ENCODE data around the gene LRP8. TPM values are rescaled to one million over a fixed set of nuclear protein-coding genes. Genes with fewer than 3 reads are reported as not detected.

Gene LRP8
- total RNA-seq, 1 experiment from 2014 or later = 21.4 TPM

DNA sequence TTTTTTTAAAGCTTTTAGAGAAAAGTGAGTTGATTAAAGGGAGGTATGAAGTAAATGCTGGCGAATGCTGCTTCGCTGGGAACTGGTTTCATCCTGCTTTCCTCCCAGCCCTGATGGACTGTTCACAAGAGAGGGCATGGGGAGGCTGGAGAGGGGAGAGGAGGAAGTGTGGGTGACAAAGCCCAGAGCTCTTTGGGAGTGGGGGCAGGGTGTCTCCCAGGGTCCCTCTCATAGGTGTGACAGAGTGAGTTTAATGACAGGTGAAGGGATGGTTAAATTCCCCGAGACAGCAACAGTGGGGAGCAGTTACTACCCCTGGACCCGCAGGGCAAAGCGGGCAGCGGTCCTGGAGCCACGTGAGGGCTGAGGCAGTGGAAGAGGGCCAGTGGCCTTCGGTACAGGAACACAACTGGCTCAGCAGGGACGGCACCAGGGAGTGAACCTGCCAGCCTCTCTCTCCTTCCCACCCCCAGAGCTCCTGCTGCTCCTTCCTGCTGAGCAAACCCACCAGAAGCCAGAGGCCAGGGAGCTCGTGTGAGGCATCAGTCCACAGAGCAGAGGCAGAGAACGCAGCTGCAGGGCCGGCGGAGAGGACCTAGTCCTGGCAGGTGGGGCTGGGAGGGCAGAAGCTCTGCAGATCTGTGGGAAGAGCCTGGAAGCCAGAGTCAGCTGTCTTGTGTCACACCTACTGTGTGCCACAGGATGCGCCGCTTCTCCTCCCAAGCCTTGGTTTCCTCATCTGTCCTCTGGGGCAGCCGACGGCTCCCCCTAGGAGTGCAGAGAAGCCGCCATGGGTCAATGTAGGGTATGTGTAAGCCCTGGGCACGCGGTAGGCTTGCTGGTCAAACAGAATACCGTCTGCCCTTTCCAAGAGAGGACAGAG is 20.9 kb upstream of the LRP8 start:
- Histone ChIP-seq H3K36me3 (no peaks in the 10 kb centered on the region), H3K27ac (no peak overlapping the region), H3K9me3 (replicated peaks) (no peaks in the 10 kb centered on the region), H3K4me1 (no peaks in the 10 kb centered on the region; the same call in 1 of the 2 replicates), H3K4me3 (no peak overlapping the region), H3K27me3 (peaks cover 27% of the 10 kb centered on the region)
- no peak for DNase-seq

DNA sequence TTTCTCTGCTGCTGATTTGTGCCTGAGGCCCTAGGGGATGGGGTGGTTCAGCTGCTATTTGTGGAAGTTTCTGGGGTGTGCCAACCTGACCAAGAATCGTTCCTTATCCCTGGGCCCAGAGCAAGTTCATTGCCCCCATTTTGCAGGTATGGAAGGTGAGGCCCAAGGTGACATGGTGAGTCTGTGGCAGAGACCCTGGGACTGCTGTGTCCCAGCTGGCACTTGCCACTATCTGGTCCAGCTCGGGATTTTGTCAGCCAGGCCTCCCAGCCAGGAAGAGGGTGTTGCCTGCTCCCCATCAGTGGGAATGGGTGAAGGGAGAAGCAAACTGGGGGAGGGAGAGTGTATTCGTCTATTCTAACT is 18.9 kb upstream of the LRP8 start:
- H3K4me1 ChIP-seq = no peaks in the 10 kb centered on the region; the same call in 1 of the 2 replicates

DNA sequence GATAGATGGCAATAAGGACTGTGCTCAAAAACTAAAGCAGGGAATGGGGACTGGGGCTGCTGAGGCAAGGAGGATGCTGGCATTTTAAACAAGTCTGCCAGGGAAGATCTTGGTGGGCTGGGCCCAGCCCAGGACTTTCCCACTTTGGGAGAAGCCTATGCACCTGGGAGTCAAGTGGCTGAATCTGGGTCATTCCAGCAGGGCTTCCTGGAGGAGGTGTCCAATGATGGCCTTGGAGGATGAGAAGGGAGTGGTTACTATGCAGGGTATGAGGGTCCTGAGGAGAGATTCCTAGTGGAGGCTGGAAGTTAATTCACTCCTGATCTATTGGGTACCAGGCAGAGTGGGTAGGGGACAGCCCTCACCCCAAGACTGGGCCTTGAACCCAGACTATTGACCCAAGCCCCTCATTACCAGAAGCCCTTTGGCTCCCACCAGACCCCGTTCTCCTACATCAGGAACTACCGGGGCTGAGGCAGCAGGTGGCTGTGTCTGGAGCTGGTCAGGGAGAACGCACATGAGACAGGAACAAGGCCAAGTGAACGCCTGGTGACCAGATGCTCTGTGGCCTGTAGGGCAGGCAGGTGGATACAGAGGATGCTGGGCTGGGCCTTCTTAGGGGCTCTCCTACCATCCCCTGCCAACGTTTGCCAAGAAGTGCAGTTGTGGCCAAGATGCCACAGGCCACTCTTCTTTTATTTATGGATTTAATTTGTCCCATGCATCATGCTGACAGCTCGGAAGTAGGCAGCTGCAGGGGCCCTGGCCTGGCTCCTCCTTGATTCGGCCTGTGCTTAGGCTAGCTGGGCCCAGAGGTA is 18.3 kb upstream of the LRP8 start:
- DNase-seq = no peak
- no peaks in the 10 kb centered on the region for H3K36me3 ChIP-seq
- no peak overlapping the region for H3K27ac ChIP-seq
- H3K27me3 ChIP-seq = peaks cover 33% of the 10 kb centered on the region
- H3K4me1 ChIP-seq = no peaks in the 10 kb centered on the region; the same call in 1 of the 2 replicates
- no peak overlapping the region for H3K4me3 ChIP-seq
- H3K9me3 ChIP-seq (replicated peaks) = no peaks in the 10 kb centered on the region

More for the DNA sequence above, 18.9 kb upstream of the LRP8 start:
- peaks cover 33% of the 10 kb centered on the region for H3K27me3 ChIP-seq
- no peak for DNase-seq
- no peaks in the 10 kb centered on the region for H3K9me3 ChIP-seq (replicated peaks)
- H3K4me3 ChIP-seq = no peak overlapping the region
- H3K27ac ChIP-seq = no peak overlapping the region
- no peaks in the 10 kb centered on the region for H3K36me3 ChIP-seq

DNA sequence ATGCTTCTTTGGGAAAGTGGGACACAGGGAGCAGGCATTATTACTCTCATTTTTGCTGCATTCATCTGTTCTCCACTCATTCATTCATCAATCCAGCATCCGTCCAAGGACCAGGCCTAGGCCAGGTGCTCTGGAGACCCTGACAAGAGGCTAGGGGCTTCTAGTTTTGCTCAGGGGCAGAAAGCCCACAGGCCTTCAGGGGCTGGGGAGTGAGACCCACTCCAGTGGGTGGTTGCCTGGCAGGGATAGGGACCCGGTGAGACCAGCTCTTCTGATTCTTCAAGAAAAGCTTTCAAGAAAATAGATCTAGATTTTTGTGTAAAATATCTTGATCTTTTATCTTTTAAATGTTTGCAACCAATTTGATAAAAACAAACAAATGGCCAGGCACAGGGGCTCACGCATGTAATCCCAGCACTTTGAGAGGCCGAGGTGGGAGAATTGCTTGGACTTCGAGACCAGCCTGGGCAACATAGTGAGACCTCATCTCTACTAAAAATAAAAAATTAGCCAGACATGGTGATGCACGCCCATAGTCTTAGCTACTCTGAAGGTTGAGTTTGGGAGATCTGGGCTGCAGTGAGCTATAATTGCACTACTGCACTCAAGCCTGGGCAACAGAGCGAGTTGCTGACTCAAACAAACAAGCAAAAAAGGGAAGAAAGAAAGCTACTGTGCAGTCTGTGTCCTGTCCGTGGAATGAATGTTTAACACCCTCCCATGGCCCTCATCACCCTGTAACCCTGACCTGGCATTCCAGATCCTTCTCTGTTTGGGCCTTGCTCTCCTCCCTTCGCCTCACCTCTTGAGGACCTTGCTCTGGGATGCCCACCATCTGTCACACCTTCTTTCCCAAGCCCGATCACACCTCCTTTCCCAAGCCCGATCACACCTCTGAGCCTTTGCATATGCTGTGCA is 17.3 kb upstream of the LRP8 start:
- H3K4me1 ChIP-seq = no peaks in the 10 kb centered on the region; the same call in 1 of the 2 replicates
- no peaks in the 10 kb centered on the region for H3K36me3 ChIP-seq
- DNase-seq = no peak
- peaks cover 38% of the 10 kb centered on the region for H3K27me3 ChIP-seq
- H3K27ac ChIP-seq = no peak overlapping the region
- H3K4me3 ChIP-seq = no peak overlapping the region
- no peaks in the 10 kb centered on the region for H3K9me3 ChIP-seq (replicated peaks)

DNA sequence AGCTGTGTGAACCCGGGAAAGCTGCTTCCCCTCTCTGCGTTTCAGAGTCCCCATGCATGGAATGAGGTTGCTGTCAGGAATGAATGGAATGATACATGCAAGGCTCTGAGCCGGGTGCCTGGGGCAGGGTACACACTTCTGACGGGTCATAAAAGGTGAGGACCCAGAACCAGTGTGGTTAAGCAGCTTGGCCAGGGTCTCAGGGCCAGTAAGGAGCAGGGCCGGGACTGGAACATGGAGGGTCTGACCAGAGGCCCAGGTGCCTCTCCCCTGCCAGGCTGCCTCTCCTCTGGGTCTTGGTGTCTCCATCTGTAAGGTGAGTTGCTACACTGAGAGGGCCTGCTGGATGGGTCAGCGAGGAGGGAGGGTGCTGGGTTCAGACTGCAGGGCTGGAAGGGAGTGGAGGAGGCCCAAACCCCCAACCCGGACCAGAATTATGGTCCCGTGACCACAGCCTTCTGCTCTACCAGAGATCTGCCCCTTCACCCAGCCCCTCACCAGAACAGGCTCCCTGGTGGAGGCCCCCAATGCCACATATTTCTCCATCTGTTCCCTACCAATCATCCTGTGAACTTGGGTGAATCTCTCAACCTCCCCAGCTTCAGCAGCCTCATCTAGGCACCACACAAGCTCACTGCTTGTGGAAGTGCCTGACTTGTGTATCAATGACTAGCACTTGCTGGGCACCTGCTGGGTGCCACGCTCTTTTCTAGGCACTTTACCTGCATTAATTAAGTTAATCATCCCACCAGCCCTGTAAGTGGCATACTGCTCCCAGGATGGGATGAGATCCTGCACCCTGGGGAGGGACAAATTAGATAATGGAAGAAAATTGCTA is 16.2 kb upstream of the LRP8 start:
- Histone ChIP-seq H3K9me3 (replicated peaks) (no peaks in the 10 kb centered on the region), H3K4me1 (no peaks in the 10 kb centered on the region), H3K4me3 (no peak overlapping the region), H3K27ac (no peak overlapping the region), H3K36me3 (no peaks in the 10 kb centered on the region), H3K27me3 (peaks cover 38% of the 10 kb centered on the region)
- no peak for DNase-seq

DNA sequence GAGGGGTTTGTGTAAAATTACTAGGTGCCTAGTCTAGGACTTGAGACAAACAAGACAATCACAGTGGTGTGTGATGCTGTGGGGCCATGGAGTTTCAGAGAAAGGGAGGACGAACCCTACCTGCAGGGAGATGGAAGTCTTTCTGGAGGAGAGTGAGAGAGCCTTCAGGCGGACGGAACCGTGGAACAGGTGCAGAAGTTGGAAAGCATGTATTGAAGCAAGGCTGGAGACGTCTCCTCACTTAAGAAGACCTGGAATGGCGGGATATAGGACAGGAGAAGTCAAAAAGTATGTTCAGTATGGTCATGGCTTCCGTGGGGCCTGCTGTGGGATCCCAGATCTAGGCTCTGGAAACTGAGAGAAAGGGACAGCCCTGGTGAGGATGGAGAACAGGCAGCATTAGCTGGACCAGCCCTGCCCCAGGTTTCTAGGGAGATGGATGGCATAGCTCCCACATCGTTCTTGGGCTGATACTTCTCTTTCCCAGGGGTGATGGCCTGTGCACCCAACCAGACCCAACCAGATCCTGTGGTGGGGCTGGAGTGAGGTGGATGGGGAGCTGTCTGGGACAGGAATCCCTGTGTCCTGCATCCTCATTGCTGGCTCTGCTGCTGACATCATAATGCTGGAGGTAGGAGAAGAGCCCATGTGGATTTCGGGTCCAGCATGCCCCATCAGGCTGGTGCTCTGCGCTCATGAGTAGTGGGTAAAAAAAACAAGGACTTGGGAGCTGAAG is 15.0 kb upstream of the LRP8 start:
- DNase-seq = no peak
- Histone ChIP-seq H3K27ac (no peak overlapping the region), H3K9me3 (replicated peaks) (no peaks in the 10 kb centered on the region), H3K27me3 (peaks cover 38% of the 10 kb centered on the region), H3K4me1 (no peaks in the 10 kb centered on the region), H3K4me3 (no peak overlapping the region), H3K36me3 (no peaks in the 10 kb centered on the region)

GRCh38 chr1:53341961-53342707 is 14.3 kb upstream of the LRP8 start:
- DNase-seq = no peak
- H3K4me3 ChIP-seq = no peak overlapping the region
- H3K36me3 ChIP-seq = no peaks in the 10 kb centered on the region
- no peak overlapping the region for H3K27ac ChIP-seq
- H3K4me1 ChIP-seq = no peaks in the 10 kb centered on the region
- no peaks in the 10 kb centered on the region for H3K9me3 ChIP-seq (replicated peaks)
- peaks cover 31% of the 10 kb centered on the region for H3K27me3 ChIP-seq

GRCh38 chr1:53341521-53341895 is 13.6 kb upstream of the LRP8 start:
- no peak for DNase-seq

DNA sequence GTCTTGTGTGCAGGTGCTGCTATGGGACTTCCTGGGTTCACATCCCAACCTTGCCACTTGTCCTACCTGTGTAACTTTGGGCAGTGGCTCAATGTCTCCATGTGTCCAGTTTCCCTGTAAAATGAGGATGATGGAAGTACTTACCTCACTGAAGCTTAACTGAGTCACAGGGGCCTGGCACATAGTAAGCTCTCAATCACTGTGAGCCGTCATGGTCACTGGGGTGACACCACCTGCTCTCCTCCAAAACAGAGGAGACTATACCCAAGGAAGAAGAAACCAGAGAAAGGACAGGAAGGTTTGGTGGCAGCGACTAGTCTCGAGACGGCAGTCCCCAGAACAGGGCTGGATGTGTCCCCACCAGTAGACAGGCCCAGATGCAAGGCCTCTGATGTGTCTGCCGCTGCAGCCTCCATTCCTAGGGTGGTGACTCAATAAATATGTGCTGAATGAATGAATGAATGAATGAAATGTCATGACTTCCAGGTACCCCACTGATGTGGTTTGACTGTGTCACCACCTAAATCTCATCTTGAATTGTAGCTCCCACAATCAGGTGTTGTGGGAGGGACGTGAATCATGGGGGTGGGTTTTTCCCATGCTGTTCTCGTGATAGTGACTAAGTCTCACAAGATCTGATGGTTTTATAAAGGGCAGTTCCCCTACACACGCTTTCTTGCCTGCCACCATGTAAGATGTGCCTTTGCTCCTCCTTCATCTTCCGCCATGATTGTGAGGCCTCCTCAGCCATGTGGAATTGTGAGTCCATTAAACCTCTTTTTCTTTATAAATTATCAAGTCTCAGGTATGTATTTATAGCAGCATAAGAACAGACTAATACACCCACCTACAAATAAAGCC is 13.0 kb upstream of the LRP8 start:
- no peak for DNase-seq
- Histone ChIP-seq H3K27ac (no peak overlapping the region), H3K27me3 (peaks cover 30% of the 10 kb centered on the region), H3K4me3 (no peak overlapping the region), H3K4me1 (peaks cover 2% of the 10 kb centered on the region; the same call in 1 of the 2 replicates), H3K36me3 (no peaks in the 10 kb centered on the region), H3K9me3 (replicated peaks) (no peaks in the 10 kb centered on the region)

More at GRCh38 chr1:53341521-53341895, 13.6 kb upstream of the LRP8 start:
- Histone ChIP-seq H3K4me1 (no peaks in the 10 kb centered on the region), H3K27me3 (peaks cover 31% of the 10 kb centered on the region), H3K27ac (no peak overlapping the region), H3K36me3 (no peaks in the 10 kb centered on the region), H3K9me3 (replicated peaks) (no peaks in the 10 kb centered on the region), H3K4me3 (no peak overlapping the region)

DNA sequence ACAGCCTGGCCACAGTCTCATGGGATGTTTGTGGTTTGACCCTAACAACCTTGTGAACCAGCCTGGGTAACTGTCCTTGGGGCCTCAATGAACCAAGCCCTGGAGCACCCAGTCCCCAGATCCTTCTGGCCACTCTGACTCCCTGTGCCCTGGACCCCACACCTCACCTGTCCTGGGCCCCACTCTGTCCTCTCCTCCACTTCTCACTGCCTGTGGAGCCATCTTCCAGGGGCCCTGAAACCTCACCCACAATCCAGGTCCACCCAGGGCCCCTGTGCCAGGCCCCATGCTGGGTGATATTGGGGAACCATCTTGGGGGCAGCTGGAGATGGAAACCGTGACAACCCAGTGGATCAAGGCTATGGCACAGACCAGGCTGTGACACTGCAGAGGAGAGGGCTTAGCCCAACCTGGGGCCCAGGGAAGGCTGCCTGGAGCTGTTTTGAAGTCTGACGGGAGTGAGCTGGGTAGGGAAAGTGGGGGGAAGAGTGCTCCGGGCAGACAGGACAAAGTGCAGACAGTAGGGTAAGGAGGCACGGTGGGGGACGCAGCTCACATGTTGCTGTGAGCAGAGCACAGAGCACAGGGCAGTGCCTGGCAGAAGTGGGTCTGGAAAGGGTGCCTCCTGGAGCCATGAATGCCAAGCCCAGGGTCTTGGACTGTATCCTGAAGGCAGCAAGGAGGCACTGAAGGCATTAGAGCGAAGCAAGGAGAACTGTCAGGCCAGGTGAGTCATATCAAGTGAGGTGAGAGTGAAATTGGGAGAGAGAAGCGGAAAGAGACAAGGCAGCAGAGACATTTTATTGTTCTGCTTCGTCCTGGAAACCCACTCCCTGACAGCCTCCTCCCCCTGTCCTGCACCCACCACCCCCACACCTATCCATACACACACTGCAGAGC is 12.1 kb upstream of the LRP8 start:
- no peak overlapping the region for H3K4me3 ChIP-seq
- peaks cover 29% of the 10 kb centered on the region for H3K27me3 ChIP-seq
- no peak for DNase-seq
- no peaks in the 10 kb centered on the region for H3K9me3 ChIP-seq (replicated peaks)
- no peak overlapping the region for H3K27ac ChIP-seq
- H3K36me3 ChIP-seq = no peaks in the 10 kb centered on the region
- H3K4me1 ChIP-seq = peaks cover 2% of the 10 kb centered on the region; the same call in 1 of the 2 replicates

DNA sequence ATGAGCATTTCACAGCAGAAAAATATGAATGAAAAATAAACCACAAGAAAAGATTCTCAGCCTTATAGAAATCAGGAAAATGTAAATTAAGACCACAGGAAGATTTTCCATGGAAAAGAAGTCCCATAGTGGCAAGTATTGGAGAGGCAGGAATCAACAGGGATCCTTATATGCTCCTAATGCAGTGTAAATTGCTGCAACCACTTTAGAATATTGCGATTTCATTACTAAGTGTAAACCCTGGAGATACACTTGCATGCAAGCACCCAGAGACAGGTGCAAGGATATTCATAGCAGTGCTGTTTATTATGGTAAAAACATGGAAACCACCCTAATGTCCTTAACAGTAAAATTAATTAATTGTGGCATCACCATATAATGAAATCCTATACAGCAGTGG is 10.6 kb upstream of the LRP8 start:
- no peak for DNase-seq
- Histone ChIP-seq H3K27me3 (peaks cover 21% of the 10 kb centered on the region), H3K27ac (no peak overlapping the region), H3K36me3 (no peaks in the 10 kb centered on the region), H3K4me3 (no peak overlapping the region), H3K4me1 (peaks cover 2% of the 10 kb centered on the region; the same call in 1 of the 2 replicates), H3K9me3 (replicated peaks) (no peaks in the 10 kb centered on the region)
